SIG-M5 treated with dmso at 0.1 percent for 504 hours (cell line): ENCODE data around the gene KATNAL2.
"Not testable (repeated sequence)": the region's sequence is repeated elsewhere in the genome, so short reads cannot be mapped to it uniquely, and the experiment has no call there.

Source experiments
- DNase-seq: peaks from one replicate; lab custom pipeline; 2025; ENCODE audit not compliant: unreplicated experiment; lab: John Stamatoyannopoulos, UW

Gene KATNAL2

GRCh38 chr18:46939337-46939963 lies 22.0 kb downstream of the KATNAL2 start:
- no peak for DNase-seq

- no peak for DNase-seq
These were observed 22.7 kb downstream of the KATNAL2 start for GRCh38 chr18:46939998-46940571.

- DNase-seq = no peak
These were observed 25.2 kb downstream of the KATNAL2 start for GRCh38 chr18:46942646-46943045.

- DNase-seq = peak; percentile 82
These were observed 29.4 kb downstream of the KATNAL2 start for GRCh38 chr18:46946656-46947282.

- DNase-seq = peak; percentile 12
These were observed 32.8 kb downstream of the KATNAL2 start for GRCh38 chr18:46950064-46950656.

GRCh38 chr18:46953195-46953594 lies 35.8 kb downstream of the KATNAL2 start:
- no peak for DNase-seq

GRCh38 chr18:46958209-46958608 lies 40.8 kb downstream of the KATNAL2 start:
- DNase-seq = no peak

GRCh38 chr18:46963656-46964578 lies 46.5 kb downstream of the KATNAL2 start:
- not testable (repeated sequence) for DNase-seq

GRCh38 chr18:46964579-46965293 lies 47.3 kb downstream of the KATNAL2 start:
- DNase-seq = not testable (repeated sequence)

GRCh38 chr18:46966266-46966665 lies 48.9 kb downstream of the KATNAL2 start:
- DNase-seq = not testable (repeated sequence)

GRCh38 chr18:46969551-46969950 lies 52.1 kb downstream of the KATNAL2 start:
- not testable (repeated sequence) for DNase-seq

GRCh38 chr18:47019870-47020269 lies 102.5 kb downstream of the KATNAL2 start:
- DNase-seq = not testable (repeated sequence)

- DNase-seq = not testable (repeated sequence)
These were observed 103.4 kb downstream of the KATNAL2 start for GRCh38 chr18:47020757-47021156.

- not testable (repeated sequence) for DNase-seq
These were observed 105.4 kb downstream of the KATNAL2 start for GRCh38 chr18:47022821-47023220.

GRCh38 chr18:47023769-47024465 lies 106.5 kb downstream of the KATNAL2 start:
- not testable (repeated sequence) for DNase-seq

- not testable (repeated sequence) for DNase-seq
These were observed 108.3 kb downstream of the KATNAL2 start for GRCh38 chr18:47025557-47026174.

- not testable (repeated sequence) for DNase-seq
These were observed 111.3 kb downstream of the KATNAL2 start for GRCh38 chr18:47028738-47029137.

GRCh38 chr18:47029684-47030353 lies 112.4 kb downstream of the KATNAL2 start:
- not testable (repeated sequence) for DNase-seq

GRCh38 chr18:47030887-47031286 lies 113.5 kb downstream of the KATNAL2 start:
- DNase-seq = not testable (repeated sequence)
